Panc1 (cell line): Measurements from ENCODE around the gene ME1. TPM values are rescaled to one million over a fixed set of nuclear protein-coding genes. Genes with fewer than 3 reads are reported as not detected.

ENCODE experiments used
- ATAC-seq: fragments of 200-7000 bp; cut with Tn5 transposase; 2 replicates; pipeline ENCODE4 v1.9.1; 2020; ENCODE audit warnings: mild to moderate bottlenecking, moderate library complexity
- BruUV-seq: library from RNA; stranded (reverse); fragments of 400-500 nt; replicated peaks from 2 replicates; lab custom pipeline; 2021; lab: Mats Ljungman, UMichigan
- CTCF ChIA-PET: fragments of 300-600 bp; sonication (Branson Sonifier 250); formaldehyde crosslinking; loops from one replicate; lab custom pipeline; 2022; ENCODE audit warnings: antibody characterized with exemption; lab: Charles Lee
- POLR2A ChIA-PET: fragments of 300-600 bp; sonication (Branson Sonifier 250); formaldehyde crosslinking; loops from one replicate; lab custom pipeline; 2022; ENCODE audit warnings: antibody characterized with exemption; lab: Charles Lee
- DNase-seq: peaks from one replicate; pipeline ENCODE4 v3.0.0-alpha.2; 2010; ENCODE audit warnings: low read depth, low spot score
- H3K27ac ChIP-seq: 2 replicates; pipeline ENCODE4 v1.5.1; 2011; ENCODE audit warnings: mild to moderate bottlenecking, low read length, inconsistent platforms
- H3K27me3 ChIP-seq: fragments of 200-500 bp; sonication (Bioruptor generic); 2 replicates; pipeline ENCODE4 v1.6.0; 2014; ENCODE audit warnings: low read length, inconsistent platforms; ENCODE audit not compliant: control insufficient read depth, insufficient read depth
- H3K36me3 ChIP-seq: fragments of 200-500 bp; sonication (Bioruptor generic); 2 replicates; pipeline ENCODE4 v1.5.1; 2014; ENCODE audit warnings: inconsistent platforms, mild to moderate bottlenecking, low read length, moderate library complexity; ENCODE audit not compliant: control insufficient read depth, insufficient read depth
- H3K4me1 ChIP-seq: 2 replicates; pipeline ENCODE4 v1.5.1; 2011; ENCODE audit warnings: inconsistent platforms, mild to moderate bottlenecking, low read length, moderate library complexity; ENCODE audit not compliant: control insufficient read depth, insufficient read depth
- H3K4me3 ChIP-seq, 2 experiments: 2 replicates each; pipeline ENCODE4 v1.5.1; 2011 to 2012; ENCODE audit warnings: low read depth in 2 of 2, low read length in 2 of 2, mild to moderate bottlenecking in 2 of 2, inconsistent platforms in 1 of 2, moderate library complexity in 1 of 2
- H3K9me3 ChIP-seq: fragments of 200-500 bp; sonication (Bioruptor generic); 2 replicates; pipeline ENCODE4 v1.5.1; 2014; ENCODE audit warnings: low read depth, mild to moderate bottlenecking, inconsistent platforms, low read length, moderate library complexity; ENCODE audit not compliant: control insufficient read depth, insufficient read depth
- CTCF ChIP-seq: fragments of 450-650 bp; IDR thresholded peaks from 2 replicates; pipeline ENCODE4 v1.5.1; 2017; ENCODE audit warnings: mild to moderate bottlenecking
- POLR2AphosphoS5 ChIP-seq: IDR thresholded peaks from 2 replicates; pipeline ENCODE4 v1.6.1; 2012; ENCODE audit warnings: mild to moderate bottlenecking, low read depth, low read length, moderate library complexity
- REST ChIP-seq, 2 experiments: IDR thresholded peaks; 2 replicates each; pipeline ENCODE4 v1.6.1; 2011 to 2012; ENCODE audit warnings: low read depth in 2 of 2, control low read depth in 1 of 2, low read length in 1 of 2, mild to moderate bottlenecking in 1 of 2, moderate library complexity in 1 of 2; ENCODE audit not compliant: insufficient read depth in 1 of 2
- SIN3A ChIP-seq: IDR thresholded peaks from 2 replicates; pipeline ENCODE4 v1.6.1; 2012; ENCODE audit warnings: low read depth, mild to moderate bottlenecking, low read length, moderate library complexity, borderline replicate concordance; ENCODE audit not compliant: insufficient read depth
- TCF7L2 ChIP-seq: IDR thresholded peaks from 2 replicates; pipeline ENCODE4 v1.6.1; 2011; ENCODE audit warnings: mild to moderate bottlenecking, low read depth, low read length, inconsistent platforms
- in situ Hi-C: cut with HindIII; loops from 2 replicates; pipeline ENCODE4 v1.10.0; 2016; ENCODE audit warnings: low sequenced_read_pairs, low pct_unique_long_range_greater_than_20kb
- intact Hi-C: fragments of 100-400 bp; cut with micrococcal nuclease; formaldehyde crosslinking; loops from one replicate; pipeline ENCODE4 v1.10.0; 2022; ENCODE audit not compliant: unreplicated experiment
- total RNA-seq: library from RNA; stranded (reverse); gene quantifications from one replicate; pipeline ENCODE4 v1.2.1, GENCODE V29; 2021; ENCODE audit not compliant: unreplicated experiment

ME1 gene
- total RNA-seq, 1 experiment from 2014 or later = 19.7 TPM

GRCh38 chr6:83479389-83479788 is 48.5 kb upstream of the ME1 start:
- H3K4me3 ChIP-seq = no peak overlapping the region
- no TSS peak for BruUV-seq
- in situ Hi-C loops (no loop called here), intact Hi-C loops (no loop called here)
- no peaks in the 10 kb centered on the region for H3K4me1 ChIP-seq
- no peaks in the 10 kb centered on the region for H3K9me3 ChIP-seq
- POLR2A ChIA-PET = no interaction called here
- CTCF ChIA-PET = no interaction called here
- H3K36me3 ChIP-seq = no peaks in the 10 kb centered on the region
- no peak for TF ChIP-seq SIN3A
- ATAC-seq (no peak), DNase-seq (no peak)
- H3K27ac ChIP-seq = no peak overlapping the region
- no peaks in the 10 kb centered on the region for H3K27me3 ChIP-seq

GRCh38 chr6:83476971-83477370 is 46.1 kb upstream of the ME1 start:
- Histone ChIP-seq H3K9me3 (no peaks in the 10 kb centered on the region), H3K27ac (no peak overlapping the region), H3K4me1 (no peaks in the 10 kb centered on the region), H3K4me3 (no peak overlapping the region), H3K27me3 (no peaks in the 10 kb centered on the region), H3K36me3 (no peaks in the 10 kb centered on the region)
- in situ Hi-C loops (no loop called here), intact Hi-C loops (no loop called here)
- DNase-seq (no peak), ATAC-seq (no peak)
- CTCF ChIA-PET = no interaction called here
- TF ChIP-seq CTCF (no peak), TCF7L2 (no peak), POLR2AphosphoS5 (no peak), REST (IDR thresholded peaks at IDR 0.05; ENCODE audit: insufficient read depth in 1 of 2, low read depth in 2 of 2, low read length in 1 of 2) (no peak), SIN3A (no peak)
- POLR2A ChIA-PET = no interaction called here
- BruUV-seq = no TSS peak

GRCh38 chr6:83474309-83474708 is 43.5 kb upstream of the ME1 start:
- TF ChIP-seq TCF7L2 = no peak
- no peak for TF ChIP-seq CTCF
- TF ChIP-seq POLR2AphosphoS5 = no peak
- no peak for TF ChIP-seq REST (IDR thresholded peaks at IDR 0.05; ENCODE audit: insufficient read depth in 1 of 2, low read depth in 2 of 2, low read length in 1 of 2)
- TF ChIP-seq SIN3A = no peak
- DNase-seq (no peak), ATAC-seq (no peak)
- in situ Hi-C loops (no loop called here), intact Hi-C loops (no loop called here)
- no peak overlapping the region for H3K4me3 ChIP-seq
- CTCF ChIA-PET = no interaction called here
- no peaks in the 10 kb centered on the region for H3K9me3 ChIP-seq
- no peaks in the 10 kb centered on the region for H3K4me1 ChIP-seq
- H3K27ac ChIP-seq = no peak overlapping the region
- H3K27me3 ChIP-seq = no peaks in the 10 kb centered on the region
- no TSS peak for BruUV-seq
- H3K36me3 ChIP-seq = no peaks in the 10 kb centered on the region
- POLR2A ChIA-PET = no interaction called here
